OCI-LY3 (cell line): ENCODE results near the gene ATP6V0C.

Experiments used
- H2AFZ ChIP-seq: fragments of 200-600, 300-600 bp; shearing (Covaris generic); 2 replicates; pipeline ENCODE4 v1.6.0; 2014; ENCODE audit warnings: antibody characterized with exemption, low read depth, low read length
- H3K27ac ChIP-seq: fragments of 200-600, 300-600 bp; sonication (generic); 2 replicates; pipeline ENCODE4 v1.5.1; 2014; ENCODE audit warnings: mild to moderate bottlenecking, low read length, moderate library complexity, mixed read lengths
- H3K27me3 ChIP-seq: fragments of 200-600, 300-600 bp; sonication (generic); 2 replicates; pipeline ENCODE4 v1.6.1; 2014; ENCODE audit warnings: low read depth, low read length, mixed read lengths
- H3K36me3 ChIP-seq: fragments of 200-600, 300-600 bp; sonication (generic); replicated peaks from 2 replicates; pipeline ENCODE3; 2014; ENCODE audit warnings: low read depth, low read length, mixed read lengths
- H3K4me1 ChIP-seq: fragments of 300-600, 200-600 bp; sonication (generic); 2 replicates; pipeline ENCODE4 v1.6.1; 2014; ENCODE audit warnings: low read length, mixed read lengths
- H3K4me2 ChIP-seq: fragments of 200-600, 300-600 bp; sonication (generic); 2 replicates; pipeline ENCODE4 v1.6.1; 2014; ENCODE audit warnings: low read length, mixed read lengths
- H3K4me3 ChIP-seq: fragments of 300-600, 200-600 bp; sonication (generic); 2 replicates; pipeline ENCODE4 v1.5.1; 2014; ENCODE audit warnings: antibody characterized with exemption, mild to moderate bottlenecking, low read length, moderate library complexity
- H3K79me2 ChIP-seq: fragments of 300-600, 200-600 bp; shearing (Covaris generic); 2 replicates; pipeline ENCODE4 v1.6.1; 2014; ENCODE audit warnings: mild to moderate bottlenecking, low read length, mixed read lengths
- H3K9ac ChIP-seq: fragments of 300-600, 200-600 bp; shearing (Covaris generic); 2 replicates; pipeline ENCODE4 v1.6.0; 2014; ENCODE audit warnings: mild to moderate bottlenecking, low read length, moderate library complexity
- H3K9me3 ChIP-seq: fragments of 200-600, 300-600 bp; shearing (Covaris generic); 2 replicates; pipeline ENCODE4 v1.6.1; 2014; ENCODE audit warnings: low read length, mixed read lengths; ENCODE audit not compliant: insufficient read depth
- H4K20me1 ChIP-seq: fragments of 200-600, 300-600 bp; sonication (generic); 2 replicates; pipeline ENCODE4 v1.6.1; 2016; ENCODE audit warnings: low read length, mixed read lengths; ENCODE audit not compliant: insufficient read depth
- EZH2phosphoT487 ChIP-seq: fragments of 200-600 bp; shearing (Covaris generic); IDR thresholded peaks from 2 replicates; pipeline ENCODE4 v1.6.1; 2018; ENCODE audit warnings: antibody characterized with exemption, mixed run types, low read depth
- TF ChIP-seq, protein P1 (sequence below): fragments of 200-600, 300-600 bp; sonication (generic); IDR thresholded peaks from 2 replicates; pipeline ENCODE4 v1.5.1; 2014; ENCODE audit warnings: antibody characterized with exemption, low read length, low read depth

ATP6V0C gene

DNA sequence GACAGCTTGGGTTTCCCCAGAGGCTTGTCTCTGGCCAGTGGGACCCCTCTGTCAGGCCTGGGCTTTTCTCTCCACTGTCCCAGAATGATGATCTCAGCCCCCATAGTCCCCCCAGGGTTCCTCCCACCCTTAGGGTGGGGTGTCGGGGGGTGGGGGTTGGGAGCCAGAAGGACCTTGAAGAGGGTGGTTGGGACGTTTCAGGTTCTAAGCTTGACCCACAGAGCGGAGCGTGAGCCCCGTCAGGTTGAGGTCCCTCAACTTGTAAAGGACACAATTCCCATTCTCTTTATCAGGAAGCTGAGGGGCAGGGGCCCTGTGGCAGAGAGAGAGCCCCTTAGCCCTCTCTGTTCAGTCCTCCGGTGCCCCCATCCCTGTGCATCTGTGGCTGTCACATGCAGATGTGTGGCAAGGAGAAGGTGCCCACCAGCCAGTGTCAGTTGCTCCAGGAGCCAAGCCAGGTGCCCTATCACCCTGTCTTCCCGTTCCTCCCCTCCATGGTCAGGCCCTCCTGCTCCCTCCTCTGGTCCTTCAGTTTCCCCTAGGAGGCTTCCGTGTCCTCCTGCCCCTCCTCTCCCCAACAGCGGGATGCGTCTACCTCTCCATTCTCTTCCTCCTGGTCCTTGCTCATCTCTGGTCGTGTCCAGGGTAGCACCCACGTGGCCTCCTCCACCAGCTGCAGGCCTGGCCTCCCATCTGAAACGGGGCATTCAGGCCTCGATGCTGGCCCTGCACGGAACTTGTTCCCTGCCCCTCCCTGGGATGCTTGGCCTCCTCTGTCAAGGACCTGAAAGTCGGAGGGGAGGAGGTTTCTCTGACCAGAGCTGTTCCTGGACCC, 44.1 kb upstream of the ATP6V0C start:
- peaks cover 30% of the 10 kb centered on the region for H3K4me1 ChIP-seq
- no peaks in the 10 kb centered on the region for H3K36me3 ChIP-seq
- no peaks in the 10 kb centered on the region for H3K9me3 ChIP-seq
- peak overlapping the region; percentile 72 for H3K4me3 ChIP-seq
- no peaks in the 10 kb centered on the region for H4K20me1 ChIP-seq
- H3K4me2 ChIP-seq: peak overlapping the region; percentile 77
- TF ChIP-seq, protein P1, sequence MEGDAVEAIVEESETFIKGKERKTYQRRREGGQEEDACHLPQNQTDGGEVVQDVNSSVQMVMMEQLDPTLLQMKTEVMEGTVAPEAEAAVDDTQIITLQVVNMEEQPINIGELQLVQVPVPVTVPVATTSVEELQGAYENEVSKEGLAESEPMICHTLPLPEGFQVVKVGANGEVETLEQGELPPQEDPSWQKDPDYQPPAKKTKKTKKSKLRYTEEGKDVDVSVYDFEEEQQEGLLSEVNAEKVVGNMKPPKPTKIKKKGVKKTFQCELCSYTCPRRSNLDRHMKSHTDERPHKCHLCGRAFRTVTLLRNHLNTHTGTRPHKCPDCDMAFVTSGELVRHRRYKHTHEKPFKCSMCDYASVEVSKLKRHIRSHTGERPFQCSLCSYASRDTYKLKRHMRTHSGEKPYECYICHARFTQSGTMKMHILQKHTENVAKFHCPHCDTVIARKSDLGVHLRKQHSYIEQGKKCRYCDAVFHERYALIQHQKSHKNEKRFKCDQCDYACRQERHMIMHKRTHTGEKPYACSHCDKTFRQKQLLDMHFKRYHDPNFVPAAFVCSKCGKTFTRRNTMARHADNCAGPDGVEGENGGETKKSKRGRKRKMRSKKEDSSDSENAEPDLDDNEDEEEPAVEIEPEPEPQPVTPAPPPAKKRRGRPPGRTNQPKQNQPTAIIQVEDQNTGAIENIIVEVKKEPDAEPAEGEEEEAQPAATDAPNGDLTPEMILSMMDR: no peak
- no peak for TF ChIP-seq EZH2phosphoT487
- no peak overlapping the region for H3K27ac ChIP-seq
- H3K79me2 ChIP-seq: peaks cover 4% of the 10 kb centered on the region; the same call in 1 of the 2 replicates
- peaks cover 25% of the 10 kb centered on the region for H3K27me3 ChIP-seq
- no peak overlapping the region for H2AFZ ChIP-seq
- H3K9ac ChIP-seq: peak overlapping the region; percentile 42

DNA sequence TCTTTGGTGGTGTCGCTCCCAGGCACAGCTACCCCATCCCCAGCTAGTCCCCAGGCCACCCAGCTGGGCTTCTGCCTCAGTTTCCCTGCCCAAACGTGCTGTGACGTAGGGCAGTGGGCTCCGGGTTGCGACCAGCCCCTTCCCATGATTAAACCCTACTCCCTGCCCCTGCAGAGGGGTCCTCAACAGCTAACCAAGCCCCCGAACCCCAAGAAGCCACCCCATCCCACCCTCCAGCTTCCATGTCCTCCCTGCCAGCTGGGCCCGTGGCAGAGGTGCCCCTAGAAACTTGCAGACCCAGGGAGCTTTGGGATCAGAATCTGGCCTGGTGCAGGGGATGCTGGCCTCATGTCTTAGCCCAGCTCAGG, 43.5 kb upstream of the ATP6V0C start:
- no peak overlapping the region for H3K4me3 ChIP-seq
- TF ChIP-seq EZH2phosphoT487: no peak
- TF ChIP-seq, protein P1: no peak
- H2AFZ ChIP-seq: no peak overlapping the region
- H3K4me2 ChIP-seq: no peak overlapping the region
- H3K27ac ChIP-seq: no peak overlapping the region
- no peaks in the 10 kb centered on the region for H4K20me1 ChIP-seq
- H3K4me1 ChIP-seq: peaks cover 30% of the 10 kb centered on the region
- no peaks in the 10 kb centered on the region for H3K9me3 ChIP-seq
- peaks cover 4% of the 10 kb centered on the region; the same call in 1 of the 2 replicates for H3K79me2 ChIP-seq
- H3K9ac ChIP-seq: no peak overlapping the region
- H3K36me3 ChIP-seq: no peaks in the 10 kb centered on the region
- H3K27me3 ChIP-seq: peaks cover 25% of the 10 kb centered on the region

- Histone ChIP-seq H2AFZ (no peak overlapping the region), H3K4me2 (no peak overlapping the region), H3K36me3 (no peaks in the 10 kb centered on the region), H3K4me1 (peaks cover 30% of the 10 kb centered on the region), H4K20me1 (no peaks in the 10 kb centered on the region), H3K27me3 (peaks cover 25% of the 10 kb centered on the region), H3K4me3 (no peak overlapping the region), H3K27ac (no peak overlapping the region), H3K9ac (no peak overlapping the region), H3K9me3 (no peaks in the 10 kb centered on the region), H3K79me2 (peaks cover 5% of the 10 kb centered on the region; the same call in 1 of the 2 replicates)
- TF ChIP-seq EZH2phosphoT487: no peak
- TF ChIP-seq, protein P1: no peak
These were observed 43.1 kb upstream of the ATP6V0C start for GRCh38 chr16:2470603-2471015.

DNA sequence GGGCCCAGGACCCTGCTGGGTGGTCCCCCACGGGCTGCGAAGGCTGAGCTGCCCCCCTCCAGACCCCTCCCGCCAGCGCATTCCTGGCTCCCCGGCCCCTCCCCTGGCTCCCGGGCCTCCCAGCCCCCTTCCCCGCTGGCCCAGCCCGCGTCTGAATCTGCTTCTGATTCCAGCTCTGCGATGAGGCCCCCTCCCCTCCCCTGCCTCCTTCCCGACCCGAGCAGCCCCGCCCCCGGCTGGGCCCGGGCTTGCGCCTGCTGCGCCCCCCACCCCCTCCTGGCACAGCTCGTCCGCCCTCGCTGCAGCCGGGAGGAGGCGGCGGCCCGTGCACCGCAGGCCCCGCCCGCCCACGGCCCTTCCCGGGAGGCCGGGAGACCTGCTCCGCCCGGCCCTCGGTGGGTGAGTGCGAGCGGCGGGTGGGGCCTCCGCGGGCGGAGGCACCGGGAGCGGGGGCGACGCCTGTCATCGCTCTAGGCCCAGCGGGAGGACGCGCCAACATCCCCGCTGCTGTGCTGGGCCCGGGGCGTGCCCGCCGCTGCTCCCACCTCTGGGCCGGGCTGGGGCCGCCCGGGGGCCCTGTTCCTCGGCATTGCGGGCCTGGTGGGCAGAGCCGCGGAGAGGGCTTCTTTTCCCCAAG, 42.6 kb upstream of the ATP6V0C start, which contains the start of gene NTN3:
Gene NTN3, plus strand, starts transcription at position 282 of the 637 bp plus-strand sequence. CDS start 405 bp downstream, outside the sequence.
- no peak within 1 kb of the TSS for H3K27ac ChIP-seq
- peaks cover 5% of the 10 kb centered on the region; the same call in 1 of the 2 replicates for H4K20me1 ChIP-seq
- no peak within 1 kb of the TSS for H3K4me3 ChIP-seq
- peaks cover 35% of the 10 kb centered on the region for H3K4me1 ChIP-seq
- peaks cover 25% of the 10 kb centered on the region for H3K27me3 ChIP-seq
- no peak for TF ChIP-seq EZH2phosphoT487
- TF ChIP-seq, protein P1: no peak
- no peak within 1 kb of the TSS for H3K9ac ChIP-seq
- H3K36me3 ChIP-seq: no peaks in the 10 kb centered on the region
- no peaks in the 10 kb centered on the region for H3K9me3 ChIP-seq
- peaks cover 10% of the 10 kb centered on the region; the same call in 1 of the 2 replicates for H3K79me2 ChIP-seq
- no peak within 1 kb of the TSS for H3K4me2 ChIP-seq
- no peak within 1 kb of the TSS for H2AFZ ChIP-seq
